ENCODE data around the gene MTARC1. TPM values are rescaled to one million over a fixed set of nuclear protein-coding genes. Genes with fewer than 3 reads are reported as not detected.
A peak's percentile ranks its signal among the peaks of the same experiment; 100 is the strongest.

The MTARC1 gene
- total RNA-seq, 2 experiments from 2014 or later: not detected

GRCh38 chr1:220784751-220785150 is 2.0 kb upstream of the MTARC1 start:
- Mint-ChIP-seq H3K9me3 (no peaks in the 10 kb centered on the region), H3K27ac (no peak overlapping the region), H3K4me1 (no peaks in the 10 kb centered on the region), H3K36me3 (no peaks in the 10 kb centered on the region), H3K27me3 (peaks cover 58% of the 10 kb centered on the region), H3K4me3 (no peak overlapping the region)
- ATAC-seq (ENCODE audit: low read depth) (no peak), DNase-seq (no peak)
- POLR2A ChIA-PET: no interaction called here

DNA sequence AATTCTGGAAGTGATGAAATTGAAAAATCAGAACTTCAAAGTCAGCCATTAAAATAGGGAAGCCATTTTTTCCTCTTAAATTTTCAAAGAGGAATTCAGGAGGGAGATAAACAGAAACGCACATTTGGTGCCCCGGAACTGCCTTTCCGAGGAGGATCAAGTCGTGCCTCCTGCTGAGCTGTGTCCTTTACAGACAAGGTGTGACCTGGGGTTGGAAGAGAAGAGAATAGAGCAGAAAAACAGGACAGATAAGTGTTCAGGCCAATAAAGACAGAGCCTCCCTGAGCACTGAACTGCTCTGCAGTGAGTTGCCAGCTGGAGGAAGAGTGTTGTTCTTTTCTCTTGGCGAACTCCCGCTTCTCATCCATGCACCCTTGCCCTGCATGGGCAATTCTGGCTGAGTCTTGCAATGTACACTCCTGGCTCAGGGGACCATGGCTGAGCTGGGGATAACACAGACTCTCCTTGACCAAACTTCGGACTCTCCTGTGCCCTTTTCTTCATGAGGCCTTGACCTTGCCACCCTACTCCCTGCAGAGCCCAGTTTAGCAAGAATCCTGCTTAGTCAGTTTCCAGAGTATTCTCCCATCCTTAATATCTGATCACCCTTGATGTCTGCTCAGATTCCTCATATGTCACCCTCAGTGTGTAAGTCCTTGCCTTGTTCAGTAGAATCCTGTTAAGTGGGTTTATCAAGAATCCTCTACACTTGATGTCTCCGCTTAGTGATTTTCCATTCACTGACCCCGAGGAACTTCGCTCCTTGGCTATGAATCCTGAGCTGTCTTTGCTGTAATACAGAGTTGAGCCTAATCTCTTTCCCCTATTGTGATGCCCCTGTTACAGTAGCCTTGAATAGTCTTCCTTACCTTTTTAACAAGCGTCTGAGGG is 1.3 kb upstream of the MTARC1 start:
- no peak overlapping the region for H3K4me3 Mint-ChIP-seq
- H3K9me3 Mint-ChIP-seq: no peaks in the 10 kb centered on the region
- no peak overlapping the region for H3K27ac Mint-ChIP-seq
- H3K36me3 Mint-ChIP-seq: no peaks in the 10 kb centered on the region
- ATAC-seq (ENCODE audit: low read depth) (no peak), DNase-seq (no peak)
- peaks cover 58% of the 10 kb centered on the region for H3K27me3 Mint-ChIP-seq
- POLR2A ChIA-PET: no interaction called here
- no peaks in the 10 kb centered on the region for H3K4me1 Mint-ChIP-seq

- no peaks in the 10 kb centered on the region for H3K36me3 Mint-ChIP-seq
- H3K27me3 Mint-ChIP-seq: peaks cover 59% of the 10 kb centered on the region
- no peaks in the 10 kb centered on the region for H3K9me3 Mint-ChIP-seq
- H3K4me3 Mint-ChIP-seq: no peak overlapping the region
- POLR2A ChIA-PET: no interaction called here
- ATAC-seq (ENCODE audit: low read depth) (no peak), DNase-seq (no peak)
- H3K4me1 Mint-ChIP-seq: no peaks in the 10 kb centered on the region
- H3K27ac Mint-ChIP-seq: no peak overlapping the region
Measured at GRCh38 chr1:220786057-220786336, 716 bp upstream of the MTARC1 start.

DNA sequence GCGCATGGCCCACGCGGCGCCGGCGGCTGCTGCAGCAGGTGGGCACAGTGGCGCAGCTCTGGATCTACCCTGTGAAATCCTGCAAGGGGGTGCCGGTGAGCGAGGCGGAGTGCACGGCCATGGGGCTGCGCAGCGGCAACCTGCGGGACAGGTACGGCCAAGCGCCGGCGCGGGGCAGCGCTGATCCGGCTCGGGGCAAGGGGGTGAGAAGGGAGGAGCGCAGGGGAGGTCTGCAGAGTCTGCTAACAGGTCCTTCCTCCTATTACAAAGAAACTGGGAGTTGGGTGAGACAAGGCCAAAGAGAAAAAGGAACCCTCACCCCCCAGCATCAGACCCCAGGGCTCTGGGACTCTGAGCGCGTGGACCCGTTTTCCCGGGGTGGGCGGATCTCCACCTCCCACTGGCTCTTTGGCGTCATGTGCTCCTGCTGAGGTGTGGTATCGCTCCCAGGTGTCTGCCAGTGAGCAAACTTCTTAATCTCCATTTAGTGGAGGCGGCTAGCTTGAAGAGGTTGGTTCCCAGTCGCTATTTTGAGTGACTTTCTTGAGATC is 431 bp downstream of the MTARC1 start:
- POLR2A ChIA-PET: no interaction called here
- ATAC-seq (ENCODE audit: low read depth) (no peak), DNase-seq (no peak)
- Mint-ChIP-seq H3K9me3 (no peaks in the 10 kb centered on the region), H3K27ac (no peak overlapping the region), H3K4me1 (no peaks in the 10 kb centered on the region), H3K4me3 (peak overlapping the region; percentile 44), H3K36me3 (no peaks in the 10 kb centered on the region), H3K27me3 (peaks cover 56% of the 10 kb centered on the region)

- no peaks in the 10 kb centered on the region for H3K4me1 Mint-ChIP-seq
- ATAC-seq (ENCODE audit: low read depth) (no peak), DNase-seq (no peak)
- H3K9me3 Mint-ChIP-seq: no peaks in the 10 kb centered on the region
- POLR2A ChIA-PET: no interaction called here
- H3K27ac Mint-ChIP-seq: no peak overlapping the region
- no peaks in the 10 kb centered on the region for H3K36me3 Mint-ChIP-seq
- H3K27me3 Mint-ChIP-seq: peaks cover 43% of the 10 kb centered on the region
- no peak overlapping the region for H3K4me3 Mint-ChIP-seq
Measured at GRCh38 chr1:220788900-220789299, 2.2 kb downstream of the MTARC1 start.

- Mint-ChIP-seq H3K4me3 (no peak overlapping the region), H3K4me1 (no peaks in the 10 kb centered on the region), H3K9me3 (no peaks in the 10 kb centered on the region), H3K36me3 (no peaks in the 10 kb centered on the region), H3K27me3 (peaks cover 37% of the 10 kb centered on the region), H3K27ac (no peak overlapping the region)
- DNase-seq (no peak), ATAC-seq (ENCODE audit: low read depth) (no peak)
- POLR2A ChIA-PET: no interaction called here
Measured at GRCh38 chr1:220789532-220790147, 2.9 kb downstream of the MTARC1 start.

DNA sequence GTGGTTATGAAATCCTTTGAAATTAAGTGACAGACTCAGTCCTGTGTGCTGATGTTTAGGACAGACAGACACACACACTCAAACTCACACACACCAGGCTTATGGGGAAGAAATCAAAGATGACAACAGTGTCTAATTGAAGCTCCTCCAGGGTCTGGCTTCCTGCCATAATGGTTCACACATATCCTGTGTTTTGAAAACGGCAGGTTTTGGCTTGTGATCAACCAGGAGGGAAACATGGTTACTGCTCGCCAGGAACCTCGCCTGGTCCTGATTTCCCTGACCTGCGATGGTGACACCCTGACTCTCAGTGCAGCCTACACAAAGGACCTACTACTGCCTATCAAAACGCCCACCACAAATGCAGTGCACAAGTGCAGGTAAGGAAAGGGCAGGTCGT is 4.6 kb downstream of the MTARC1 start:
- H3K27ac Mint-ChIP-seq: no peak overlapping the region
- DNase-seq (no peak), ATAC-seq (ENCODE audit: low read depth) (no peak)
- H3K4me1 Mint-ChIP-seq: no peaks in the 10 kb centered on the region
- H3K9me3 Mint-ChIP-seq: no peaks in the 10 kb centered on the region
- no peaks in the 10 kb centered on the region for H3K36me3 Mint-ChIP-seq
- H3K27me3 Mint-ChIP-seq: peaks cover 22% of the 10 kb centered on the region
- no peak overlapping the region for H3K4me3 Mint-ChIP-seq
- POLR2A ChIA-PET: no interaction called here

DNA sequence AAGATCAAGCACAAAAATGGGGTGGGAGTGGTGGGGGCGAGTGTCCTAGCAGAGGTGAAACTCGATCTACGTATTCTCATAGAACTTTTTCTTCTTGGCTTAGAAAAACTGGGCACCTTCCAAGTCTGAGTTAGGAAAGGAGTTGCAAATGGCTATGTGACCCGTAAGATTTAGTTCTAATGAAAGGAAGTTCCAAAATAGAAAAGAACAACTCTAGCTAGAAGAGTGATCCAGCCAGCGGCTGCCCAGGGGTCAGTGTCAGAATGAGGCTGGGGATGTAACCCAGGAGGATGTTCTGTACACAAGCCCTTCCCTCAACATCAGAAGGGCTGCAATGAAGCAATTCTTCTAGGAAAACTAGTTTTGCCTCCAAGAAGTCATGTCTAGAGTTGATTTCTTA is 5.2 kb downstream of the MTARC1 start:
- no peak overlapping the region for H3K27ac Mint-ChIP-seq
- no peaks in the 10 kb centered on the region for H3K4me1 Mint-ChIP-seq
- peaks cover 21% of the 10 kb centered on the region for H3K27me3 Mint-ChIP-seq
- H3K4me3 Mint-ChIP-seq: no peak overlapping the region
- POLR2A ChIA-PET: no interaction called here
- no peaks in the 10 kb centered on the region for H3K36me3 Mint-ChIP-seq
- ATAC-seq (ENCODE audit: low read depth): no peak
- DNase-seq: no peak
- no peaks in the 10 kb centered on the region for H3K9me3 Mint-ChIP-seq

GRCh38 chr1:220796530-220796929 is 9.8 kb downstream of the MTARC1 start:
- Mint-ChIP-seq H3K36me3 (no peaks in the 10 kb centered on the region), H3K4me1 (no peaks in the 10 kb centered on the region), H3K9me3 (no peaks in the 10 kb centered on the region), H3K27ac (no peak overlapping the region), H3K4me3 (no peak overlapping the region), H3K27me3 (no peaks in the 10 kb centered on the region)
- no peak for DNase-seq
- POLR2A ChIA-PET: no interaction called here
- ATAC-seq (ENCODE audit: low read depth): no peak

- H3K27ac Mint-ChIP-seq: no peak overlapping the region
- no peaks in the 10 kb centered on the region for H3K9me3 Mint-ChIP-seq
- no peak for DNase-seq
- no peak overlapping the region for H3K4me3 Mint-ChIP-seq
- H3K36me3 Mint-ChIP-seq: no peaks in the 10 kb centered on the region
- ATAC-seq (ENCODE audit: low read depth): no peak
- no peaks in the 10 kb centered on the region for H3K27me3 Mint-ChIP-seq
- no peaks in the 10 kb centered on the region for H3K4me1 Mint-ChIP-seq
- POLR2A ChIA-PET: no interaction called here
Measured at GRCh38 chr1:220797044-220797443, 10.3 kb downstream of the MTARC1 start.

GRCh38 chr1:220797553-220797952 is 10.8 kb downstream of the MTARC1 start:
- no peak for DNase-seq
- POLR2A ChIA-PET: no interaction called here

GRCh38 chr1:220798338-220798737 is 11.6 kb downstream of the MTARC1 start:
- POLR2A ChIA-PET: no interaction called here
- DNase-seq: no peak
- ATAC-seq (ENCODE audit: low read depth): no peak
- Mint-ChIP-seq H3K4me1 (no peaks in the 10 kb centered on the region), H3K27ac (no peak overlapping the region), H3K27me3 (peaks cover 2% of the 10 kb centered on the region), H3K4me3 (no peak overlapping the region), H3K36me3 (no peaks in the 10 kb centered on the region), H3K9me3 (no peaks in the 10 kb centered on the region)

More at GRCh38 chr1:220797553-220797952, 10.8 kb downstream of the MTARC1 start:
- Mint-ChIP-seq H3K36me3 (no peaks in the 10 kb centered on the region), H3K27me3 (peaks cover 2% of the 10 kb centered on the region), H3K9me3 (no peaks in the 10 kb centered on the region), H3K4me1 (no peaks in the 10 kb centered on the region), H3K4me3 (no peak overlapping the region), H3K27ac (no peak overlapping the region)
- ATAC-seq (ENCODE audit: low read depth): no peak

- no peaks in the 10 kb centered on the region for H3K36me3 Mint-ChIP-seq
- no peak for ATAC-seq (ENCODE audit: low read depth)
- POLR2A ChIA-PET: no interaction called here
- H3K4me1 Mint-ChIP-seq: no peaks in the 10 kb centered on the region
- H3K27ac Mint-ChIP-seq: no peak overlapping the region
- peaks cover 2% of the 10 kb centered on the region for H3K27me3 Mint-ChIP-seq
- no peak overlapping the region for H3K4me3 Mint-ChIP-seq
- H3K9me3 Mint-ChIP-seq: no peaks in the 10 kb centered on the region
- DNase-seq: no peak
Measured at GRCh38 chr1:220800262-220800661, 13.5 kb downstream of the MTARC1 start.
